Measurements from ENCODE around the gene NUDT3.

NUDT3 gene

GRCh38 chr6:34318499-34319470 is 73.7 kb downstream of the NUDT3 start:
- no peak for FAIRE-seq

GRCh38 chr6:34317882-34318498 is 74.5 kb downstream of the NUDT3 start:
- FAIRE-seq, result no peak

DNA sequence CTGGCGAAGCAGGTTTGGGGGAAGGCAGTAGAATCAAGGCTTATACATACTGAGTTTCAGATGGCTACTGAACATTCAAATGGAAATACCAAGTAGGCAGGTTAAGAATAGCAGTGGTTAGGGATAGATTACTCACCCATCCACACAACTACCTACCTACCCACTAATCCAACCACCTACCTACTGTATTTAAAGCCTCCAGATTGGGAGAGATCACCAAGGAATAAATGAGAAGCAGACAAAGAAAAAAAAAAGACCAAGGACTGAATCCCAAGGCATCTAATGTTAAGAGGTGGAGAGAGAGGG is 75.3 kb downstream of the NUDT3 start:
- FAIRE-seq, result no peak

GRCh38 chr6:34316431-34317171 is 75.9 kb downstream of the NUDT3 start:
- FAIRE-seq, result no peak

GRCh38 chr6:34315780-34316179 is 76.7 kb downstream of the NUDT3 start:
- no peak for FAIRE-seq

DNA sequence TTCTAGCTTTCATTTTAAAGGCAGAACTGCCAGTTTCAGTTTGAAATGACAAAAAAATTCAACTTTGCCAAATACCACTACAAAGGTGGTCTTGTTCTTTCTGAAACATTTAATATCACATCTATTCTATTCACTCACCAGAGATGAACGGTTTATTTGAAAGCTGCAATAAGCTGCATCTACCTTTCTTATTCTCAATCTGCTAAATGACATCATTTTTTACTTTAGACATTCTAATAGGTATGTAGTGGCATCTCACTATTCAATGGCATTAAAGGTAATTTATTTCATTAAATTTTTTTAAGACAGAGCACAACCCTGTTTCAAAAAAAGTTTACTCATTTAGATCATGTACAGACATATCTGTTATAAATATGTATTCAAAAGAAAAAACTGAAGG is 77.2 kb downstream of the NUDT3 start:
- no peak for FAIRE-seq

DNA sequence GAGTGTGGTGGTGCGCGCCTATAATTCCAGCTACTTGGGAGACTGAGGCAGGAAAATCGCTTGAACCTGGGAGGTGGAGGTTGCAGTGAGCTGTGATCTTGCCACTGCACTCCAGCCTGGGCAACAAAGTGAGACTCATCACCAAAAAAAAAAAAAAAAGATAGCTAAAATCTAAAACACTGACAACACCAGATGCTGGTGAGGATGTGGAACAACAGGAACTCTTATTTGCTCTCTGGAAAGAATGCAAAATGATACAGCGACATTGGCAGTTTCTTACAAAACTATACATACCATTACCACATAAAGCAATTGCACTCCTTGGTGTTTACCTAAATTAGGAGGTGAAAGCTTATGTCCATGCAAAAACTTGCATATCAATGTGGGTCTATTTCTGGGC is 80.2 kb downstream of the NUDT3 start:
- no peak for FAIRE-seq

GRCh38 chr6:34310817-34311216 is 81.7 kb downstream of the NUDT3 start:
- no peak for FAIRE-seq

DNA sequence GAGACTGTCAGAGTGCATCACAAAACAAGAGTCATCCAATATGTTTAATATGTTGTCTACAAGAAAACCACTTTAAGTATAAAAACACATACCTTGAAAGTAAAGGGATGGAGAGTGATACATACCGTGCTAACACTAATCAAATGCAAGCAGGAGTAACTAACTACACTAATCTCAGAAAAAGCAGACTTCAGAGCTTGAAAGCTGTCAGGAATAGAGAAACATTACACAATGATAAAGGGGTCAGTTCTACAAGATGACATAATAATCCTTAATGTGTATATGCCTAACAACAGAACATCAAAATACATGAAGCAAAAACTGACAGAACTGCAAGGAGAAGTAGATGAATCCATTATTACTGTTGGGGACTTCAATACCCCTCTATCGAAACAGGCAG is 84.0 kb downstream of the NUDT3 start:
- FAIRE-seq, result no peak

GRCh38 chr6:34305982-34306708 is 86.3 kb downstream of the NUDT3 start:
- FAIRE-seq, result no peak

DNA sequence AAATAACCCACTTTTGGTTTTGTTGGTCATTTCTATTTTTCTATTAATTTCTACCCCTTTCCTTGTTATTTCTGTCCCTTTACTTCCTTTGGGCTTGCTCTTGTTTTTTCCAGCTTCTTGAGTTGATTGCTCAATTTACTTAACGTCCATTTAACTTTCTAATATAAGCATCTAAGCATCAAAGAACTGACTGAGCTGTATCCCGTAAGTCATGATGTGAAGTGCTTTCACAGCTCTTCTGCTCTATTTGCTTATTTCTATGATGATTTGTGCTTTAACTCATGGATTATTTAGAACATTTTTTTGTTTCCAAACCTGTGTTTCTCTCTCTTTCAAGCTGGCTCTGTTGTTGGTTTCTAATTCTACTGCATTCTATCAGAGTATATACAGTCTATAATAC is 87.0 kb downstream of the NUDT3 start:
- no peak for FAIRE-seq

DNA sequence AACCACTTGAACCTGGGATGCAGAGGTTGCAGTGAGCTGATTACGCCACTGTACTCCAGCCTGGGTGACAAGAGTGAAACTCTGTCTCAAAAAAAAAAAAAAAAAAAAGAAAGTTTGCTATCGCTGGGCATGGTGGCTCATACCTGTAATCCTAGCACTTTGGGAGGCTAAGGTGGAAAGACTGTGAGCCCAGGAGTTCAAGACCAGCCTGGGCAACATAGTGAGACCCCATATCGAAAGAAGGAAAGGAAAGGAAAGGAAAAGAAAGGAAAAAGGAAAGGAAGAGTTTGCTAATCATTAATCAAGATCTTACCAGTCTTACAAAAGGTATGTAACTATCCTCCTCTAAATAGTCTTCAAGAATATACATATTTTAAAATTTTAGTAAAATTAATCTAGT is 88.3 kb downstream of the NUDT3 start:
- FAIRE-seq, result no peak

- FAIRE-seq, result no peak
These were observed 89.5 kb downstream of the NUDT3 start for GRCh38 chr6:34302929-34303328.

DNA sequence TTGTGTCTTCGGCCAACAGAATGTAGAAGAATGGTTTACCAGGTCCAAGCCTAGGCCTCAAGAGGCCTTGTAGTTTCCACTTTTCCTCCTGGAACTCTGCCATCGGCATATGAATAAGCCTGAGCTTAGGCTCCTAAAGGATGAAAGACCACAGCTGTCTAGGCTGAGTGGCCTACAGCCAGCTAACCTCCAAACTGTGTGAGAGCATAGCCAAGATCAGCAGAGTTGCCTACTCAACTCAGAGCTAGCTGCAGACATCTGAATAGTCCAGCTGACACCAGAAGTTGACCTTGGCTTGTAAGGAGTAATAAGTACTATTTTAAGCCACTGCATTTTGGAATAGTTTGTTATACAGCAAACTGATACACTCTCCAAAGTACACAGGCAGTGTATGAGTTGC is 91.1 kb downstream of the NUDT3 start:
- no peak for FAIRE-seq

- no peak for FAIRE-seq
These were observed 92.1 kb downstream of the NUDT3 start for GRCh38 chr6:34300332-34300751.

DNA sequence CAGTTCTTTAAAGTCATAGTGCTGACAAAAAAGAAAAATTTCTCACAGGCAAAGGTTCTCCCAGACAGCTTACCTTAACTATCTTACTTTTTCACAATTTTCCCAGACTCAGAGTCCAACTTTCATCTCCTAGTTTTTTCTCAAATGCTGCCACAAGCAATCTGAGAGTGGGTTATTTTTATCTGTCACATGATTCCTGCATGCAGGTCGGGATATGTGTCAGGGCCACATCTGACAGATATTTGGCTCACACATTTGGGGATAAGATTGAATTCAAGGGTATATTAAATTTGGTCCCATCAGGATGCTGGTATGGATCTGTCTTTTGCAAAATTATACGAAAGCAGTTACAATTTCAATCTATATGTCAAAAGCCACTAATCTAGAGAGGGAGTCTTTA is 93.5 kb downstream of the NUDT3 start:
- FAIRE-seq, result no peak

GRCh38 chr6:34295721-34296120 is 96.7 kb downstream of the NUDT3 start:
- no peak for FAIRE-seq

DNA sequence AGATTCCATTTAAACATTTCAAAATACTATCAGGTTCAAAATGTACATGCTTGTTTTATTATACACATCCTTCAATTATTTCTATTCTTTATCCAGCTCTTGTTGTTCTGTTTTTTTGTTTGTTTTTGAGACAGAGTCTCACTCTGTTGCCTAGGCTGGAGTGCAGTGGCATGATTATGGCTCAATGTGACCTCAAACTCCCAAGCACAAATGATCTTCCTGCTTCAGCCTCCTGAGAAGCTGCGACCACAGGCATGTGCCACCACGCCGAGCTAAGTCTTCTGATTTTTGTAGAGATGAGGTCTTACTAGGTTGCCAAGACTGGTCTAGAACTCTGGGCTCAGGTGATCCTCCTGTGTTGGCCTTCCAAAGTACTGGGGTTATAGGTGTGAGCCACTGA is 99.5 kb downstream of the NUDT3 start:
- FAIRE-seq, result no peak

- FAIRE-seq, result no peak
These were observed 103.3 kb downstream of the NUDT3 start for GRCh38 chr6:34289137-34289536.

GRCh38 chr6:34288581-34288980 is 103.9 kb downstream of the NUDT3 start:
- FAIRE-seq, result no peak

GRCh38 chr6:34285448-34286164 is 106.9 kb downstream of the NUDT3 start:
- FAIRE-seq, result no peak
